Fibroblast of lung (primary cell): ENCODE data around the gene MIEF1.

Experiments
- CTCF ChIP-seq, 2 donors: IDR thresholded peaks in 1 of 2; conservative IDR thresholded peaks in 1 of 2; 1 replicate in 1 of 2; 2 replicates in 1 of 2; pipeline ENCODE4 v1.5.1; 2011 to 2012; ENCODE audit warnings: low read length in 2 of 2, control low read depth in 1 of 2, inconsistent platforms in 1 of 2, low read depth in 1 of 2, mild to moderate bottlenecking in 1 of 2
- EZH2 ChIP-seq: IDR thresholded peaks from 2 replicates; pipeline ENCODE4 v1.5.1; 2012; ENCODE audit warnings: low read length, control low read depth, mild to moderate bottlenecking; ENCODE audit errors: missing control alignments

GRCh38 chr22:39536711-39537110, 34.6 kb downstream of the MIEF1 start:
- no peak for TF ChIP-seq CTCF (conservative IDR thresholded peaks at IDR 0.05 in 1 of 2, IDR thresholded peaks at IDR 0.05 in 1 of 2; ENCODE audit: low read depth in 1 of 2, low read length in 2 of 2)
- no peak for TF ChIP-seq EZH2
